HFFc6 (cell line): ENCODE data around the gene RAPGEF1. TPM values are rescaled to one million over a fixed set of nuclear protein-coding genes. Genes with fewer than 3 reads are reported as not detected.

Experiments used
- DNase-seq: peaks from one replicate; pipeline ENCODE4 v3.0.0-alpha.2; 2018
- H3K27ac Mint-ChIP-seq: 2 replicates; pipeline ENCODE4 v1.8.0; 2020; ENCODE audit warnings: mild to moderate bottlenecking, mixed read lengths
- H3K27me3 Mint-ChIP-seq: 2 replicates; pipeline ENCODE4 v1.8.0; 2021; ENCODE audit warnings: mild to moderate bottlenecking, moderate library complexity, mixed read lengths; ENCODE audit not compliant: insufficient read depth
- H3K36me3 Mint-ChIP-seq: 2 replicates; pipeline ENCODE4 v1.8.0; 2021; ENCODE audit warnings: low read depth, mixed read lengths
- H3K4me1 Mint-ChIP-seq: 2 replicates; pipeline ENCODE4 v1.8.0; 2020; ENCODE audit warnings: low read depth, mixed read lengths
- H3K4me3 Mint-ChIP-seq: 2 replicates; pipeline ENCODE4 v1.8.0; 2020; ENCODE audit warnings: mild to moderate bottlenecking, moderate library complexity, mixed read lengths
- H3K9me3 Mint-ChIP-seq: 2 replicates; pipeline ENCODE4 v1.8.0; 2020; ENCODE audit warnings: mild to moderate bottlenecking, mixed read lengths
- CTCF ChIP-seq: fragments of 200-600 bp; sonication (generic); IDR thresholded peaks from 2 replicates; pipeline ENCODE4 v1.5.0; 2021; ENCODE audit warnings: antibody characterized with exemption, mild to moderate bottlenecking
- total RNA-seq, 6 experiments: library from RNA; stranded (reverse); fragmentation: NEBNext Ultra II Directional; extraction: Animal tissue kit (Norgen Biotek cat#: 25700); gene quantifications; 2 replicates in 1 of 6; 3 replicates in 5 of 6; pipeline ENCODE4 v1.2.3, GENCODE V29; 2021

RAPGEF1 gene
- total RNA-seq, 6 experiments from 2014 or later = 38.6 to 46.6 (median 42.3) TPM

GRCh38 chr9:131590907-131591844 is 148.7 kb downstream of the RAPGEF1 start:
- peaks cover 7% of the 10 kb centered on the region for H3K36me3 Mint-ChIP-seq
- peak overlapping the region; percentile 2; the same call in 1 of the 2 replicates for H3K27ac Mint-ChIP-seq
- peak; percentile 88 for TF ChIP-seq CTCF
- DNase-seq = peak; percentile 63
- H3K4me1 Mint-ChIP-seq = no peaks in the 10 kb centered on the region
- H3K9me3 Mint-ChIP-seq = no peaks in the 10 kb centered on the region
- no peak overlapping the region for H3K4me3 Mint-ChIP-seq
- H3K27me3 Mint-ChIP-seq = peaks cover 8% of the 10 kb centered on the region

DNA sequence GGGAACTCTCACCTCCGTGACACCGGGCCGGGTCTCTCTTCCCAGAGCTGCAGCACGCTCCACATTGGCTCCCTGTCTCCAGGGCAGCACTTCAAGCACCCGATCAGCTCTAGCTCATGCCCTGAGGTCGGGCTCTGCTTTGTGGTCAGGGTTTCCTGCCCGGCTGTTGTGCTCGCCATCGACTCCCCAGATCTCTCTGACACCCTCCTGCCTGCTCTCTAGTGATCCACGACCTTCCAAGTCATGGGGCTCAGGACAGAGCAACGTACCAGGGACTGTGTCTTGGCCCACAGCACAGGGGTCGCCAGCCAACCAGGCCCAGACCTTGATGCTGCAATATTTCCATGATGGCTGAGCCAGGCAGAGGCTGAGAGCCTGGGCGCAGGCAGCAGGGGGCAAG is 149.4 kb downstream of the RAPGEF1 start:
- Mint-ChIP-seq H3K27me3 (peaks cover 8% of the 10 kb centered on the region), H3K4me3 (no peak overlapping the region), H3K4me1 (no peaks in the 10 kb centered on the region), H3K27ac (no peak overlapping the region), H3K36me3 (peaks cover 7% of the 10 kb centered on the region), H3K9me3 (no peaks in the 10 kb centered on the region)
- no peak for TF ChIP-seq CTCF
- no peak for DNase-seq

DNA sequence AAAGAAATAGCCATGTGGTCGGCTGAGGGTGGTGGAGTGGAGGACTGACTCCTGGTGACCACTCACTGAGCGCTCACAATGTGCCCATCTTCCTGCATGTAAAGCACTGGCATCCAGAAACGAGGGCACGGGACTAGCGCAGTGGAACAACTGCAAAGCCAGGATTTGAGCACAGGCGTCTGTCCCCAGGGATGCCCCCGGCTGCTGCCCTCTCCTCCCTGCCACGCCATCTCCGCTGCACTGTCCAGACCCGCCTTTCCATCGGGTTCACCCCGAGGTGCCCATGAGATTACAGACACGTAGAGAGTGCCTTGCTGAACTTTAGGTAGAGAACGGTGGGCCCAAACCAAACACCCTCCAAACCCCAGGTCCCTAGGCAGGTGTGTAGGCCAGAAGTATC is 149.9 kb downstream of the RAPGEF1 start:
- no peak overlapping the region for H3K4me3 Mint-ChIP-seq
- TF ChIP-seq CTCF = no peak
- no peak overlapping the region for H3K27ac Mint-ChIP-seq
- DNase-seq = no peak
- peaks cover 8% of the 10 kb centered on the region for H3K27me3 Mint-ChIP-seq
- H3K36me3 Mint-ChIP-seq = peaks cover 7% of the 10 kb centered on the region
- no peaks in the 10 kb centered on the region for H3K4me1 Mint-ChIP-seq
- no peaks in the 10 kb centered on the region for H3K9me3 Mint-ChIP-seq

- DNase-seq = no peak
- Mint-ChIP-seq H3K27ac (no peak overlapping the region), H3K9me3 (no peaks in the 10 kb centered on the region), H3K36me3 (peaks cover 7% of the 10 kb centered on the region), H3K4me3 (no peak overlapping the region), H3K4me1 (no peaks in the 10 kb centered on the region), H3K27me3 (peaks cover 8% of the 10 kb centered on the region)
- no peak for TF ChIP-seq CTCF
Measured at GRCh38 chr9:131589124-131589711, 150.7 kb downstream of the RAPGEF1 start.

DNA sequence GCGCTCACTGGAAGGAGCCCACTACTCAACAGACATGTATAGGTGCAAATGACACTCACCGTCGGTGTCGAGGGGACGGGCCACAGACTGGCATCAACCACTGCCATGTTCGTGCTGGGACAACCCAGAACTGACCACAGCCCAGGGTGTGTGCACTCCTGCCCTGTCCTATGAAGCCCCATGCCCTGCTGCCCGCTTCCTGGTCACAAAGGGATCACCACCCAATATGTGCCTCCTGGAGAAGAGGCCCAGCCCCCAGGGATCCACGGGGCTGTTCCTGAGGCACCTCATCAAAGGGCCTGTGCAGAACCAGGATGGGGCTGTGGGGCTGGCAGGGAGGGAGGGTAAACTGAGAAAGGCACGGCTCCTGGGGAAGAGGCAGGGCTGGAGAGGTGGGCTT is 151.5 kb downstream of the RAPGEF1 start:
- Mint-ChIP-seq H3K27ac (no peak overlapping the region), H3K36me3 (peaks cover 7% of the 10 kb centered on the region), H3K4me3 (no peak overlapping the region), H3K4me1 (no peaks in the 10 kb centered on the region), H3K27me3 (peaks cover 8% of the 10 kb centered on the region), H3K9me3 (no peaks in the 10 kb centered on the region)
- TF ChIP-seq CTCF = no peak
- no peak for DNase-seq
